HG03571 (cell line): ENCODE measurements around the gene RBM47.

Source experiments
- ATAC-seq: cut with Tn5 transposase; IDR thresholded peaks from one replicate; pipeline ENCODE4 v1.9.1; 2021; ENCODE audit not compliant: unreplicated experiment

The RBM47 gene

GRCh38 chr4:40502220-40502619 is 127.4 kb downstream of the RBM47 start:
- ATAC-seq: no peak

DNA sequence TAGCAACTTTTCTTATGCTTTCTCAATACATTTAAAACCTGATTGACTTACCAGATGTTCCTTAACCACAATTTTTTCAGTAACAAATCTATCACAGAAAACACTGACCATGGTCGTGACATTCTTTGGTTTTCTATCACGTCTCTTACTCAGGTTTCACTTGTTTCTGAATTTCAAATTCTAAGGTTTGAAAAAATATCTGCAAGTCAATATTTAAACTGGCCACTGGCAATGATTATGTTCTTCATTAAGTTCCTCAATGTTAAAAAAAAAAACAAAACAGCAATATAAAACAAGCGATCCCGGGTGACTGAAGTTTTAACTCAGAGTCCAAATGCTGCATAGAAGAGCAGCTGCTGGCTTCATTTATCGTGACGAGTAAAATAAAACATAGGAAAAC is 128.9 kb downstream of the RBM47 start:
- no peak for ATAC-seq

DNA sequence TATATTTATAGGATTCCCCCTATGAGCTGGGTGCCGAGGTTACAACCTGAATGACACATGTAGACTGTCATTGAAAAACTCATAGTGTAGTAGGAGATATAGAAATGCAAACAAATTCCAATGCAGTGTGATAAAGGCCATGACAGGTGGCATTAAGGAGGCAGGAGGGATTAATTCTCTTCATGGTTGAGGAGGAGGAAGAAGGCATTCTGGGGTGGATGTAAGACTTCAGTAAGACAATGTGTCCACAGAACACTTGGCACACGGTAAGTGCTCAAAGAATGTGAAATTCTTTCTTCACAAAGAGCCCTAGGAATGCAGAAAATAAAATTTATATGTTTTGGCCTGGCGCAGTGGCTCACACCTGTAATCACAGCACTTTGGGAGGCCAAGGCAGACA is 136.5 kb downstream of the RBM47 start:
- no peak for ATAC-seq

DNA sequence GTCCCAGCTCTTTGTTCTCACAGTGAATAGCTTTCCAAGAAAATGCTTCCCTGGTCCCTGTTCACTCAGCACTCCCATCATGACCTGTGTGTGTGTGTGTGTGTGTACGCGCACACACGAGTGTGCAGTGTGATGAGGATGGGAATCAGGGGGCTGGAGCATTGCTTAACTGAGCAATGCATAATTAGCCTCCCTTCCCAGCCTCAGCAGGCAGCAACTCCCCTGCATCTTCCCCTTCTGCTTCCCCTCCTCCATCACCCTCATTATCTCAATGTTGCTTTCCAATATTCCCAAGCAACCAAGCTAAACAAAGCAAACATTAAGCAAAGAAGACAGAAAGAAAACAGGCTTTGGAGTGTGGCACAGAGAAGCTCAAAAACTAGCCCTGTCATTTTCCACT is 137.0 kb downstream of the RBM47 start:
- no peak for ATAC-seq

DNA sequence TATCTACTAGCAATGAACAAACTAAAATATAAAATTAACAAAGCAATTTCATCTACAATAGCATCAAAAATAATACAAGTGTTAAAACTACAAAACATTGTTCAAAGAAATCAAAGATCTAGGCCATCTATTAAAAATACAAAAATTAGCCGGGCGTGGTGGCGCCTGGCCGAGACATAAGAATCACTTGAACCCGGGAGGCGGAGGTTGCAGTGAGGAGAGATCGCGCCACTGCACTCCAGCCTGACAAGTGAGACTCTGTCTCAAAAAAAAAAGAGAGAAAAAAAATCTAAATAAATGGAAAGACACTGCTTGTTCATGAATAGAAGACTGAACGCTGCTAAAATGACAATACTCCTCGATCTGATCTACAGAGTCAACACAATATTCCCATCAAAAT is 139.2 kb downstream of the RBM47 start:
- no peak for ATAC-seq

DNA sequence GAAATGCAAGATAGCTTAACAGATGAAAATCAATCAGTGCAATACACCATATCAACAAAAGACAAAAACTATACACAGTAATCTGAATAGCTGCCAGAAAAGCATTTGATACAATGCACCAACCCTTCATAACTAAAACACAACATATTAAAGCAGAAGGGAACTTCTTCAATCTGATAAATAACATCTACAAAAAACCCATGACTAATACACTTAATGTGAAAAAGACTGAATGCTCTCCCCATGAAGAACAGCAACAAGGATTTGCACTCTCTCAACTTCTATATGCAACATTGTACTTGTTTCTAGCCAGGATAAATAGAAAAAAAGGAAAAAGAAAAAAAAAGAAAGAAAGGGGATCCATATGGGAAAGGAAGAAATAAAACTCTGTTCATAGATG is 139.7 kb downstream of the RBM47 start:
- no peak for ATAC-seq

- no peak for ATAC-seq
Observed at GRCh38 chr4:40486534-40486933, 143.1 kb downstream of the RBM47 start.

DNA sequence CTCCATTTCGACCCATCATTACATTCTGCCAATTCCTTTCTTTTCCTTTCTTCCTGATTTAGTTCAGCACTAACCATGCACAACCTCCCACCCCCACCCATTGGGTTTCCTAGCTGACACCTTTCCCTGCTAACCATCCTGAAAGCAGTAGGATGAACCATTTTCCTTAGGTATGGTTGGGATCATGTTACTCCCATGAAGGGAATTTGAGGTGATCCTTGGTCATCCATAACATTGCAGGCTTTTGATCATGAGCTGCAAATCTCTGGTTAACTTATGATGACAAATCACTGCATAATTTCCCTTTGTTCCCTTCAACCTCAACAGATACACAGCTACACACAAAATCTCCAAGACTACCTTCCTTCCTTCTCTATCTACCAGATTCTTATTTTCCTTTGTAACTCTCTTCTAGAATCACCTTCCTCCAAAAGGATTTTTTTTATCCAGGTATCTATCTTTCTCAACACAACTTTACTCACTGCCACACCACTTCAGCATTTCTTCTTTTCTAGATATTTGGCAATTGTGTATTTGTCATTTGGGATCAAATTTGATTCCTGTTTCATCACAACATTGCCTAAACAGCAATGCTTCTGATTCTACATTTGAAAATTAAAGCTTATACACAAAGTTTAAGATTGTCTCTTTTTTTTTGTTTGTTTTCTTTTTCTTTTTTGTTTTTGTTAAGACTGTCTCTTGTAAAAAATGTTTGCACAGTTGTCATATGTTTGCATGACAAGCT is 145.1 kb downstream of the RBM47 start:
- no peak for ATAC-seq

DNA sequence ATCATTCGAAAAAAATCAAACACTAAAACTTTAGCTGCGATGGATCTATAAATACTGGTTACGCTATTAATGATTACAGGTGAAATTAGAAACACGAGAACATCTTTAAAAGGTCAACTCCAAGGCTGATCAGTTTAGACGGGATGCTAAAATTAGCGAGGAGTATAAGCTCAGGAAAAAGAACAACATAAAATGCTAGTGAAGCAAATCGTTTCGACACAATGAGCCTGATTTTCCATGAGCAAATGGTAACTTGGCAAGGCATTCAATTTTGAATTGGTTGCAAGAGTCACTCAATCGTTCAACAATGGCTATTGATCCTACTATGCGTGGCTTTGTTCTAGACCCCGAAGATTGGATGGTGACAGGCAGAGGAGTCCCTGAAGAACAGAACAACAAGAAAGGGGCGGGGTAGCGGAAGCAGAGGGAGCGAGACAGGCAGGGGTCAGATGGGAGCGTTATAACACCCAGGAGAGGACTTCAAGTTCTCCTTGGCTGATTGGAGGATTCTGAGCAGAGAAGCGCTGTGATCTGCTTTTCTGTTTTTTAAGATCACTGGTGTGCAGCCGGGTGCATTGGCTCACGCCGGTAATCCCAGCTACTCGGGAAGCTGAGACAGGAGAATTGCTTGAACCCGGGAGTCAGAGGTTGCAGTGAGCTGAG is 146.5 kb downstream of the RBM47 start:
- ATAC-seq: no peak

DNA sequence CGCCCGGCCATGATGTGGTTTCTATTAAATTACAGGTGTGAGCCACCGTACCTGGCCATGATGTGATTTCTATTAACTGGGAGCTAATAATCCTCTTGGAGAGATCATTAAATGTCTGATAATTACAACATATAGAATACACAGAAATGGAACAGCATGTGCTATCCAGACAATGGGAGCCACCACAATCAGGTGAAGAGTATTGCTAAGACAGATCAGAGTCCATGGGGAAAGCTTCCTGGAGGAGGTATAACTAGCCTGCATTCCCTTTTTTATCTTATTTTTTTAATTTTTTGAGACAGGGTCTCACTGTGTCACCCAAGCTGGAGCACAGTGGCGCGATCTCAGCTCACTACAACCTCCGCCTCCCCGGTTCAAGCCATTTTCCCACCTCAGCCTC is 147.7 kb downstream of the RBM47 start:
- no peak for ATAC-seq

- no peak for ATAC-seq
Observed at GRCh38 chr4:40480291-40480690, 149.4 kb downstream of the RBM47 start.

GRCh38 chr4:40479378-40479777 is 150.3 kb downstream of the RBM47 start:
- no peak for ATAC-seq

GRCh38 chr4:40475609-40476008 is 154.1 kb downstream of the RBM47 start:
- ATAC-seq: no peak

DNA sequence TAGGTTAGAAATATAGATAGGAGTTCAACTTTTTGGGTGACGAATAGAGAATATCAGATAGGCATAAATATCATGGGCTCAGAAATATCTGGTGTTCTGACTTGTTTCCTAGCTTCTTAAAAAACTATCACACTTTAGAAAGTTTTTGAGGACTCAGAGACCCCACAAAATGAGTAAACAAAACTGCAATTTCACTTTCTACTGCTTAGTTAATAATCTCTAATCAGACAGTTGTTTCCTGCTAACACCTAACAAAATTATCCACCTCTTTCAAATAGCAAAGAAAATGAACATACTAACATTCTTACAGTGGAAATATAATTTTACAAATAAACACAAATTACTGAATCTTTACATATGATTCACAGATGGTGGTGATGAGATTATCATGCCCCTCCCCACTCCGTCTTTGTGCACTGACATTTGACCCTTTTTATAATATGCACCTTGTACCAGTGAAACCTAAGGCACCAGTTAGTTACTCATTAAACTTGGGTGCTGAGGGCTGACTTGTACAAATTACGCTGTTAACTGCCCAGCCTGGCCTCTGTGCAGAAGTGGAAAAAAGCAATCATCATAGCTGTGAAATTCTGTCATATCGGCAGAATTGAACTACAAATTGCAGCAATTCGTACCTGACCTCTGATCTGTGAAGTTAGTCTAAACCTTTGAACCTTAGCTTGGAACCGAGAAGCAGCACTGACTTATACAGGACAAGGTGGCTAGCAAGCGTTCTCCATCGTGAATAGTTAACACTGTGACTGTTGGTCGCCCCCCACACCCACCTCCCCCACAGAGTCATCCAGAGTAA is 155.9 kb downstream of the RBM47 start:
- peak; percentile 79 for ATAC-seq

DNA sequence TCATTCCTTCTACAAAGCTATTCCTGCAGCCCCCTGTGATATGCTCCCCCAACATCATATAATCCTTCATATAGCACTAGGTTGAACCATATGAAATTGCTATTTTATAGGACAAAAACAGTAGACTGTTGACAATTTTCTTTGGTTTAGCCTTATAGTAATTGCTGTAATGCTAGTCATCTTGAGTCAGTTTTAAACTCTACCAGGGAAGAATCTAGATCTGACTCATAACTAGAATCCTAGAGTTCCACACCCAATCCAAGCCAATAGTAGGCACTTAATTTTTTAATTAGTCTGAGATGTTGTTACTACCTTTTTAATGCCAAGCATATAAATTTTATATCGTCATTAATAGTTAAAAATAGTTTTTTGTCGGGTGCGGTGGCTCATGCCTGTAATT is 157.7 kb downstream of the RBM47 start:
- ATAC-seq: no peak

DNA sequence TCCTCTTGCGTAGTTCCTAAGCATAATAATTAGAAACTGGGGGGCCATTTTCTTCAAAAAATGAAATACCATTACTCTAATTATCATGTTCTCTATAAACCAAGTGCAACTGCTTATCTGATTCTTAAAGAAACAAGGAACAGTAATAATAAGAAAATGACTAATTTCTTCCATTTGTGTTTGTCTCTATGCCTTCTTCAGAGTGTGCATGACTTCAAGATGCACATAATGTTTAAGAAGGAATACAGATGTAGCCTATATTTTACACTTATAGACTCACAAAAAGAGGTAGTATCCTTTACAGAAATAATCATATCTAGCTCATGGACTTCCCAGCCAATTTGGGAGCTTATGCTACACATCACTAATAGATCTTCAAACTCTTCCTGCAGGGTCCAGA is 162.9 kb downstream of the RBM47 start:
- ATAC-seq: no peak

DNA sequence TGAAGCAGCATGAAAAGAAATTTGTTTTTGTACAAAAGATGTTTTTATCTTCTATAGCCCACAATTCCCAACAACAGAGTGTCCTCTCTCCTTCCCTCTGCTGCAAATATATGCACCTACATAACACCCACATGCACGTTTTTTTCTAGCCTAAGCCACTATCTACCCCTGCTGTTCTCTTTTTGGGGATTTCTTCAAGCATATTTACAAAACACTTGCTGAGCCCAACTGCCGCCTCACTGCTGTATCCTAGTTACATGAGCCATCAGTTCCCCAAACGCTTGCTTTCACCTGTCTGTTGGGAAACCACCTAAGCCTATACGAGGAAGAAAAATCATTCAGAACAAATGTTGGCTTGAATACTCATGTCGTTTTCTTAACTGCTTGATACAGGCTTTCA is 167.3 kb downstream of the RBM47 start:
- ATAC-seq: peak; percentile 42

DNA sequence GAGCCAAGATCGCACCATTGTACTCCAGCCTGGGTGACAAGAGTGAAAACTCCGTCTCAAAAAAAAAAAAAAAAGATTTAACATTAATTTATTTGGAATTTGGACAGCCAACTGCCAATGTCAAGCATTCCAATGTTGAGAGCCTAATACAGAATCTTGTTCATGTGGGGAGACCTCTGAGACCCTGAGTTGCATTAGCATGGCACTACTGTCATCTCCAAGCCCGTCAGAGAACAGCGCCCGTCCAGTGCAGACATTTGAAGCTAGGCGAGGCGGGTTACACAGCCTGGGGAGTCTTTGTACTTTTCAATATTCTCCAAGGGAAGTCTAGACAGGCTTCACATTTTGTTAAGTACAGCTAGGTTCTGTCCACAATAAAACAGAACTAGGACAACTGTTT is 167.8 kb downstream of the RBM47 start:
- no peak for ATAC-seq

DNA sequence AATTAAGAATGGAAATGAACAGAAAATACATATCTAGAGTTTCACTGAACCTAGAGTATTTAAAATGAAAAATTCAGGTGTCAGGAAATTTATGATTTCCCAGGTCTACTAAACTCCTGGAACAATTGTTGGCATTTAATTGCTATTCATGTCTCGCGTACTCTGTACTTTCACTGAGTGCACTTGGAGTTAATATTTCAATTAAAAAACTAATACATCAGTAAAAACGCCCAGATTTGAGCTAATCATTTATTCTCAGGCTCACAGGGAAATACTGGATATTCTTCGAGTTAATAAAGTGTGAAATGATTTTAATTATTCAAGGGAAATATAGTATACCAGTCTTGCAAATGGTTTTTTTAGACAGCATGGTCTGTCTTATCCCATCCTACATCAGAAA is 168.6 kb downstream of the RBM47 start:
- no peak for ATAC-seq

DNA sequence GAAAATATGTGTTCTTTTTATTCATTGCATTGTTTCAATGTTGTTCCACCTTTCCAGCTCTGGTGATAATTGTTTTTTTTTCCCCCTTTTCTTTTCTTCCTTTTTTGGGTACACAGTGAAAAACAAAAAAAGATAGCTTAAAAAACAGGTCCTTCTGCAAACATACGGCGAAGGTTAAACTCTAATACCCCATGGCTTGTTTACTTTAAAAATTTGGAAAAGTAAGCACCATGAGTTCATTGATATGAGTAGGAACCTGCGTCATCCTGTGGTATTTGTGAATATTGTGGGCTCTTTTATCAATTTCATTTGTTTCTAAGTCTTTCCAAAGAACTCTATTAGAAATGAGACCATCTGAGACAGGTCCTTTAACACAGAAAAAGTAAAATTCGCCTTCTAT is 171.0 kb downstream of the RBM47 start:
- ATAC-seq: no peak

GRCh38 chr4:40458109-40458508 is 171.6 kb downstream of the RBM47 start:
- no peak for ATAC-seq

DNA sequence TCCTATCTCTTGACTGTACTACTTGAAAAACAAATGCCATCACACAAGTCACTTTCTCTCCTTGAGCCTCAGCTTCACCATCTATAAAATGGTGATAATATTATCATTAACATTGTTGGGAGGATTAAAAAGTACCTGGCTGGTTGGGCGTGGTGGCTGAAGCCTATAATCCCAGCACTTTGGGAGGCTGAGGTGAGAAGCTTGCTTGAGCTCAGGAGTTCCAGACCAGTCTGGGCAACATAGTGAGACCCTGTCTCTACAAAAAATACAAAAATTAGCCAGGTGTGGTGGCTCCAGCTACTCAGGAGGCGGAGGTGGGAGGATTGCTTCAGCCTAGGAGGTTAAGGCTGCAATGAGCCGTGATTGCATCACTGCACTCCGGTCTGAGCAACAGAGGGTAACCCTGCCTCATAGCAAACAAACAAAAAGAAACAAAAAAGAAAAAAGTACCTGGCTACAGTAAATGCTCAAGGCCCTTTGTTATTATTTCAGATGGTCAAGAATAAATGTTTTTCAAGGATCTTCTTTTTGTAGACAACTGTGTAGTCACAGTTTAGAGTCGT is 174.2 kb downstream of the RBM47 start:
- ATAC-seq: no peak
